ENCODE results near the gene STX4. TPM values are rescaled to one million over a fixed set of nuclear protein-coding genes. Genes with fewer than 3 reads are reported as not detected.
A peak's percentile ranks its signal among the peaks of the same experiment; 100 is the strongest.

The STX4 gene
- 26.8 and 30.6 TPM in 2 replicates for total RNA-seq

DNA sequence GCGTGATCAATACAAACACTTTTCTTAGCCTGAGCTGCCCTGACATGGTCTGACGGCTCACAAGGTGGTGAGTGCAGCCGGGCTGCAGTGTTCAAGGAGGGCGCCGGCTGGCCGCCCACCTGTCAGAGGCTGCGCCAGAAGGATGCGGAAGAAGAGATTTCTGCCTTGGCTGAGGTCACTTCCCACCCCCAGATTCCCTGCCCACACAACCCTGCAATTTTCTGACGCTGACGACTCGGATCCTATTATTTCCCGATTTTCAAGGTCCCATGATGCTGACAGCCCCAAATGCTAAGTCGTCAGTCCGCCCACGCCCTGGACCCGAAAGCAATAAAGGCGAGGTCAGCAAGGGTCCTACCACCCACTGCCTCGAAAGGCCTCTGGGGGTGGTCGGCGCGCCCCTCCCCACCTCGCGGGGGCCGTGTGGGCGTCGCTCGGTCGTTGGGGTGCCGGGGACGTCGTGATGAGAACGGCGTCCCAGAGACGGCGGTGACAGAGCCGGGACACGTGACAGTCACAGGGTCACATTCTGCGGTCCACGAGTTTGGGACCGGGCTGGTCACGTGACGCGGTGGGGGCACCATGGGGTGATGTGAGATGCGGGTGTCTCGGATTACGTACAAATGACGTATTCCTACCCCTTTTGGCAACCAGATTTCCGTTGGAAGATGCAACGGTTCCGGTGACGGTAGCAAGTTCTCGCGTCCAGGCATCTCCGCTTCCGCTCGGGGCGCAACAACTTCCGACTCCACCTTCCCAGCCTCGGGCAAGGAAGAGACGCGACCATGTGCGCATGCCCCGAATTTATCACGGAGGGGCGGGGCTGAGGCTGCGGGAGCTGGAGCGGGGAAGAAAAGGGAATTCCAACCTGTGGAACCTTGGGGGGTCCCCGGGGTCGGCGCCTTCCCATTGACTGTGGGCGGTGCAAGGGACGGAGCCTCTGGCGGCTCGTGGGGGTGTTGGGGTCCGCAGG lies at the start of gene STX4:
Gene STX4 (plus strand): TSS at position 823 of the 973 bp plus-strand sequence. CDS start 248 bp downstream, outside the sequence.
- H3K4me3 ChIP-seq (ENCODE audit: insufficient read depth, low read length): peak within 1 kb of the TSS; percentile 92

DNA sequence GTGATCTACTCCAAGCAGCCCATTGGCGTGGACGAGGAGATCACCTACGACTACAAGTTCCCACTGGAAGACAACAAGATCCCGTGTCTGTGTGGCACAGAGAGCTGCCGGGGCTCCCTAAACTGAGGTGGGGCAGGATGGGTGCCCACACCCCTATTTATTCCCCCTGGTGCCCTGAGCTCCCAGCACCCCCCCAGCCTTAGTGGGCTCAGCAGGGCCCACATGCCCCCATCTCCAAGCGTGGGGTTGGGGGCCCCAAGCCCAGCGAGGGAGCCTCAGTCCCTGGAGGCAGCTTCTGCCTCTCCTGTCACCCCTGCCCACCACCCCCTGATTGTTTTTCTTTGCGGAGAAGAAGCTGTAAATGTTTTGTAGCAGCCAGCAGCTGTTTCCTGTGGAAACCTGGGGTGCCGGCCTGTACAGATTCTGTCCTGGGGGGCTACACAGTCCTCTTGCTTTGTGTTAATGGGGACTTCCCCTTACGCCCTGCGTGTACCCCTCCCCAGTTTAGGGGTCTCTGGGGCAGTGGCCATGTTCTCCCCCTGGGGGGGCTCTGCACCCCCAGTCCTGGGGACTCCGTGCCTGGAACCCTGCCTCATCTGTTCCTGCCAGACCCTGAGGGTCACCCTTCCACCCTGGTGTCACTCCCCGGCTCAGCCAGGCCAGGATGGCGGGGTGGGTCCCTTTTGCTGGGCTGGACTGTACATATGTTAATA lies 49.3 kb upstream of the STX4 start:
- no peak overlapping the region for H3K27ac ChIP-seq (ENCODE audit: low read depth, low read length)
- no peaks in the 10 kb centered on the region for H4K20me1 ChIP-seq (ENCODE audit: insufficient read depth, low read length)
- no peak overlapping the region for H2AFZ ChIP-seq (ENCODE audit: low read length)
- H3K79me2 ChIP-seq (ENCODE audit: insufficient read depth, low read length): no peaks in the 10 kb centered on the region
- no peak overlapping the region for H3K4me3 ChIP-seq (ENCODE audit: insufficient read depth, low read length)
- H3K4me1 ChIP-seq (ENCODE audit: insufficient read depth, low read length): peaks cover 14% of the 10 kb centered on the region
- H3K36me3 ChIP-seq (ENCODE audit: insufficient read depth, low read length): peaks cover 23% of the 10 kb centered on the region
- no peaks in the 10 kb centered on the region for H3K9me3 ChIP-seq (ENCODE audit: low read depth, low read length)
- DNase-seq (ENCODE audit: insufficient read length, low spot score, missing footprints): no peak
- no peak overlapping the region for H3K4me2 ChIP-seq (ENCODE audit: insufficient read depth, low read length)
- no peak for TF ChIP-seq CTCF (IDR thresholded peaks at IDR 0.05; ENCODE audit: extremely low read depth, low read depth, low read length)
- H3K27me3 ChIP-seq (ENCODE audit: insufficient read depth, low read length): no peaks in the 10 kb centered on the region

More for the DNA sequence above, at the start of gene STX4:
- H3K79me2 ChIP-seq (ENCODE audit: insufficient read depth, low read length): peaks cover 28% of the 10 kb centered on the region
- H3K9me3 ChIP-seq (ENCODE audit: low read depth, low read length): no peaks in the 10 kb centered on the region
- no peak for TF ChIP-seq CTCF (IDR thresholded peaks at IDR 0.05; ENCODE audit: extremely low read depth, low read depth, low read length)
- no peaks in the 10 kb centered on the region for H3K27me3 ChIP-seq (ENCODE audit: insufficient read depth, low read length)
- peak; percentile 98 for DNase-seq (ENCODE audit: insufficient read length, low spot score, missing footprints)
- H2AFZ ChIP-seq (ENCODE audit: low read length): peak within 1 kb of the TSS; percentile 87
- H3K27ac ChIP-seq (ENCODE audit: low read depth, low read length): peak within 1 kb of the TSS; percentile 96
- peaks cover 16% of the 10 kb centered on the region for H3K4me1 ChIP-seq (ENCODE audit: insufficient read depth, low read length)
- H3K4me2 ChIP-seq (ENCODE audit: insufficient read depth, low read length): peak within 1 kb of the TSS; percentile 91
- peaks cover 27% of the 10 kb centered on the region for H3K36me3 ChIP-seq (ENCODE audit: insufficient read depth, low read length)
- H4K20me1 ChIP-seq (ENCODE audit: insufficient read depth, low read length): peaks cover 11% of the 10 kb centered on the region

- H3K4me1 ChIP-seq (ENCODE audit: insufficient read depth, low read length): peaks cover 14% of the 10 kb centered on the region
- peak within 1 kb of the TSS; percentile 9 for H2AFZ ChIP-seq (ENCODE audit: low read length)
- H3K79me2 ChIP-seq (ENCODE audit: insufficient read depth, low read length): no peaks in the 10 kb centered on the region
- peak within 1 kb of the TSS; percentile 84 for H3K4me2 ChIP-seq (ENCODE audit: insufficient read depth, low read length)
- no peaks in the 10 kb centered on the region for H3K9me3 ChIP-seq (ENCODE audit: low read depth, low read length)
- peak; percentile 100 for DNase-seq (ENCODE audit: insufficient read length, low spot score, missing footprints)
- H4K20me1 ChIP-seq (ENCODE audit: insufficient read depth, low read length): no peaks in the 10 kb centered on the region
- peak within 1 kb of the TSS; percentile 70 for H3K4me3 ChIP-seq (ENCODE audit: insufficient read depth, low read length)
- H3K27me3 ChIP-seq (ENCODE audit: insufficient read depth, low read length): no peaks in the 10 kb centered on the region
- peak; percentile 83 for TF ChIP-seq CTCF (IDR thresholded peaks at IDR 0.05; ENCODE audit: extremely low read depth, low read depth, low read length)
- peak within 1 kb of the TSS; percentile 45 for H3K27ac ChIP-seq (ENCODE audit: low read depth, low read length)
- H3K36me3 ChIP-seq (ENCODE audit: insufficient read depth, low read length): peaks cover 23% of the 10 kb centered on the region
These were observed 48.5 kb upstream of the STX4 start, which contains the start of gene HSD3B7 for GRCh38 chr16:30984669-30985400. HSD3B7 (plus strand) TSS chr16:30985207; CDS start chr16:30985659, 452 bp downstream.

All from osteoblast (primary cell).